HG03460 (cell line): ENCODE measurements around the gene TNIK.
"Not testable (repeated sequence)": the region's sequence is repeated elsewhere in the genome, so short reads cannot be mapped to it uniquely, and the experiment has no call there.

Source experiments
- ATAC-seq: cut with Tn5 transposase; IDR thresholded peaks from one replicate; pipeline ENCODE4 v1.9.1; 2021; ENCODE audit not compliant: unreplicated experiment

TNIK gene

GRCh38 chr3:171388527-171388926, 71.7 kb downstream of the TNIK start:
- ATAC-seq, result no peak

GRCh38 chr3:171387062-171387461, 73.1 kb downstream of the TNIK start:
- ATAC-seq, result no peak

GRCh38 chr3:171385086-171385485, 75.1 kb downstream of the TNIK start:
- ATAC-seq, result no peak

GRCh38 chr3:171384101-171384891, 75.9 kb downstream of the TNIK start:
- ATAC-seq, result no peak

- no peak for ATAC-seq
These were observed 76.8 kb downstream of the TNIK start for GRCh38 chr3:171383206-171384018.

- ATAC-seq, result not testable (repeated sequence)
These were observed 77.9 kb downstream of the TNIK start for GRCh38 chr3:171382347-171382746.

- no peak for ATAC-seq
These were observed 79.3 kb downstream of the TNIK start for GRCh38 chr3:171380711-171381425.

- no peak for ATAC-seq
These were observed 80.2 kb downstream of the TNIK start for GRCh38 chr3:171379961-171380483.

- no peak for ATAC-seq
These were observed 80.9 kb downstream of the TNIK start for GRCh38 chr3:171379281-171379680.

GRCh38 chr3:171378586-171378985, 81.6 kb downstream of the TNIK start:
- ATAC-seq, result no peak

- no peak for ATAC-seq
These were observed 82.3 kb downstream of the TNIK start for GRCh38 chr3:171377859-171378258.

- no peak for ATAC-seq
These were observed 83.6 kb downstream of the TNIK start for GRCh38 chr3:171376596-171376947.

- no peak for ATAC-seq
These were observed 84.3 kb downstream of the TNIK start for GRCh38 chr3:171375666-171376595.

- no peak for ATAC-seq
These were observed 85.4 kb downstream of the TNIK start for GRCh38 chr3:171374661-171375285.

- ATAC-seq, result no peak
These were observed 85.9 kb downstream of the TNIK start for GRCh38 chr3:171374260-171374659.

GRCh38 chr3:171373711-171374110, 86.5 kb downstream of the TNIK start:
- ATAC-seq, result no peak

GRCh38 chr3:171372694-171373093, 87.5 kb downstream of the TNIK start:
- no peak for ATAC-seq

GRCh38 chr3:171371354-171371753, 88.9 kb downstream of the TNIK start:
- no peak for ATAC-seq

GRCh38 chr3:171369156-171369555, 91.0 kb downstream of the TNIK start:
- ATAC-seq, result no peak

- ATAC-seq, result not testable (repeated sequence)
These were observed 93.5 kb downstream of the TNIK start for GRCh38 chr3:171366738-171367137.
